WTC11 (cell line): ENCODE data around the gene MAML2. TPM values are rescaled to one million over a fixed set of nuclear protein-coding genes. Genes with fewer than 3 reads are reported as not detected.

Experiments used
- ATAC-seq: fragments of 200-7000 bp; cut with Tn5 transposase; 2 replicates; pipeline ENCODE4 v1.10.0; 2021; ENCODE audit warnings: mild to moderate bottlenecking, moderate library complexity
- CTCF ChIA-PET: fragments of 300-600 bp; sonication (Branson Sonifier 250); formaldehyde crosslinking; loops from one replicate; lab custom pipeline; 2021; ENCODE audit warnings: antibody characterized with exemption; lab: Charles Lee
- POLR2A ChIA-PET: fragments of 350-600 bp; sonication (Branson Sonifier 250); formaldehyde crosslinking; loops from one replicate; lab custom pipeline; 2021; ENCODE audit warnings: antibody characterized with exemption; lab: Charles Lee
- DNase-seq: peaks from one replicate; pipeline ENCODE4 v3.0.0; 2021; ENCODE audit warnings: low spot score
- H3K27ac Mint-ChIP-seq: 2 replicates; pipeline ENCODE4 v1.8.0; 2021; ENCODE audit warnings: mixed read lengths
- H3K27me3 Mint-ChIP-seq: 2 replicates; pipeline ENCODE4 v1.8.0; 2021; ENCODE audit warnings: low read depth, mild to moderate bottlenecking, moderate library complexity, mixed read lengths
- H3K36me3 Mint-ChIP-seq: 2 replicates; pipeline ENCODE4 v1.8.0; 2021; ENCODE audit warnings: mixed read lengths
- H3K4me1 Mint-ChIP-seq: 2 replicates; pipeline ENCODE4 v1.8.0; 2022; ENCODE audit warnings: mixed read lengths
- H3K4me3 Mint-ChIP-seq: 2 replicates; pipeline ENCODE4 v1.8.0; 2021; ENCODE audit warnings: mild to moderate bottlenecking, moderate library complexity, mixed read lengths
- H3K9me3 Mint-ChIP-seq: 2 replicates; pipeline ENCODE4 v1.8.0; 2021; ENCODE audit warnings: mixed read lengths
- AFF4 ChIP-seq: sonication (generic); formaldehyde crosslinking; IDR thresholded peaks from 2 replicates; pipeline ENCODE4 v1.8.1; 2023; ENCODE audit warnings: mild to moderate bottlenecking, missing genetic modification reagents, borderline replicate concordance
- ATF6 ChIP-seq: sonication (generic); formaldehyde crosslinking; IDR thresholded peaks from 2 replicates; pipeline ENCODE4 v1.8.1; 2023; ENCODE audit warnings: mild to moderate bottlenecking, missing genetic modification reagents
- EMX1 ChIP-seq: fragments of 250-450 bp; sonication (Bioruptor Pico); IDR thresholded peaks from 2 replicates; pipeline ENCODE4 v1.8.0; 2021; ENCODE audit warnings: mild to moderate bottlenecking
- FOXK1 ChIP-seq: sonication (generic); formaldehyde crosslinking; IDR thresholded peaks from 2 replicates; pipeline ENCODE4 v1.8.0; 2022; ENCODE audit warnings: mild to moderate bottlenecking, moderate library complexity, missing genetic modification reagents
- FOXP1 ChIP-seq: sonication (generic); formaldehyde crosslinking; IDR thresholded peaks from 2 replicates; pipeline ENCODE4 v1.8.0; 2022; ENCODE audit warnings: missing genetic modification reagents, mild to moderate bottlenecking, moderate library complexity, borderline replicate concordance
- MAX ChIP-seq: sonication (generic); formaldehyde crosslinking; IDR thresholded peaks from 2 replicates; pipeline ENCODE4 v1.8.0; 2022; ENCODE audit warnings: mild to moderate bottlenecking, missing genetic modification reagents
- MYBL2 ChIP-seq: sonication (generic); formaldehyde crosslinking; IDR thresholded peaks from 2 replicates; pipeline ENCODE4 v1.8.1; 2023; ENCODE audit warnings: mild to moderate bottlenecking, moderate library complexity, missing genetic modification reagents
- NFATC4 ChIP-seq: fragments of 250-450 bp; sonication (Bioruptor Pico); IDR thresholded peaks from 2 replicates; pipeline ENCODE4 v1.9.0; 2021; ENCODE audit warnings: mild to moderate bottlenecking
- NFYB ChIP-seq: sonication (generic); formaldehyde crosslinking; conservative IDR thresholded peaks from 2 replicates; pipeline ENCODE4 v1.8.0; 2022; ENCODE audit warnings: low read depth, missing genetic modification reagents
- PRDM15 ChIP-seq: sonication (generic); formaldehyde crosslinking; IDR thresholded peaks from 2 replicates; pipeline ENCODE4 v1.8.0; 2022; ENCODE audit warnings: missing genetic modification reagents
- SOX15 ChIP-seq: fragments of 250-450 bp; sonication (Bioruptor Pico); IDR thresholded peaks from 2 replicates; pipeline ENCODE4 v1.9.0; 2021; ENCODE audit warnings: mild to moderate bottlenecking
- SP1 ChIP-seq: sonication (generic); formaldehyde crosslinking; conservative IDR thresholded peaks from 2 replicates; pipeline ENCODE4 v1.8.1; 2022; ENCODE audit warnings: missing genetic modification reagents
- TP53 ChIP-seq: sonication (generic); formaldehyde crosslinking; IDR thresholded peaks from 2 replicates; pipeline ENCODE4 v1.8.1; 2023; ENCODE audit warnings: mild to moderate bottlenecking, missing genetic modification reagents
- ZMAT4 ChIP-seq: fragments of 250-450 bp; sonication (Bioruptor Pico); IDR thresholded peaks from 2 replicates; pipeline ENCODE4 v1.9.0; 2021; ENCODE audit warnings: mild to moderate bottlenecking
- ZNF423 ChIP-seq: fragments of 250-450 bp; sonication (Bioruptor Pico); IDR thresholded peaks from 2 replicates; pipeline ENCODE4 v2.1.2; 2022; ENCODE audit warnings: mild to moderate bottlenecking, moderate library complexity
- ZNF532 ChIP-seq: fragments of 250-450 bp; sonication (Bioruptor Pico); IDR thresholded peaks from 2 replicates; pipeline ENCODE4 v1.9.0; 2021; ENCODE audit warnings: mild to moderate bottlenecking, borderline replicate concordance
- total RNA-seq: library from RNA; stranded (reverse); gene quantifications from 3 replicates; pipeline ENCODE4 v1.2.3, GENCODE V29; 2021

Gene MAML2
- total RNA-seq, 1 experiment from 2014 or later: 8.1 TPM

- ChIA-PET POLR2A (no interaction called here), CTCF (interaction anchor here (0.8 kb wide), 1 partner anchor 96 kb away, joined by 4 read pairs; the partner anchor contains the start of gene MAML2)
- Mint-ChIP-seq H3K4me3 (no peak overlapping the region), H3K27me3 (no peaks in the 10 kb centered on the region), H3K36me3 (no peaks in the 10 kb centered on the region), H3K4me1 (peaks cover 29% of the 10 kb centered on the region), H3K27ac (no peak overlapping the region), H3K9me3 (no peaks in the 10 kb centered on the region)
- DNase-seq (no peak), ATAC-seq (no peak)
- TF ChIP-seq NFYB (CRISPR knock-in tag) (no peak), FOXK1 (CRISPR knock-in tag) (no peak), ZNF532 (CRISPR knock-in tag) (no peak)
These were observed 96.1 kb downstream of the MAML2 start for GRCh38 chr11:96246718-96247552.

- Mint-ChIP-seq H3K9me3 (no peaks in the 10 kb centered on the region), H3K4me3 (peak overlapping the region; percentile 64), H3K4me1 (peaks cover 39% of the 10 kb centered on the region), H3K27ac (peak overlapping the region; percentile 99), H3K36me3 (no peaks in the 10 kb centered on the region), H3K27me3 (no peaks in the 10 kb centered on the region)
- CTCF ChIA-PET: interaction anchor here (0.6 to 5.2 kb wide), 10 partner anchors 12 to 197 kb away, joined by 3 to 47 read pairs (median 4); partner anchors contain the start of genes CCDC82, JRKL and MAML2
- DNase-seq (peak; percentile 85), ATAC-seq (peak; percentile 98)
- POLR2A ChIA-PET: interaction anchor here (1.0 to 2.3 kb wide), 3 partner anchors 10 to 146 kb away, joined by 3 to 8 read pairs (median 3); partner anchors contain the start of genes CCDC82 and JRKL
- TF ChIP-seq SOX15: no peak
- no peak for TF ChIP-seq ATF6 (CRISPR knock-in tag)
- no peak for TF ChIP-seq NFATC4 (CRISPR knock-in tag)
- TF ChIP-seq ZNF423: no peak
- peak; percentile 61 for TF ChIP-seq MAX (CRISPR knock-in tag)
- no peak for TF ChIP-seq PRDM15 (CRISPR knock-in tag)
- no peak for TF ChIP-seq EMX1 (CRISPR knock-in tag)
- TF ChIP-seq AFF4 (CRISPR knock-in tag): no peak
- TF ChIP-seq TP53 (CRISPR knock-in tag): no peak
- 0 out of 2 replicates have a peak, but pooled peaks have one; percentile 32 for TF ChIP-seq FOXK1 (CRISPR knock-in tag)
- TF ChIP-seq ZMAT4 (CRISPR knock-in tag): no peak
- peak; percentile 41; the same call in 1 of the 2 replicates for TF ChIP-seq SP1 (CRISPR knock-in tag)
- TF ChIP-seq FOXP1: no peak
- peak; percentile 46; the same call in 1 of the 2 replicates for TF ChIP-seq MYBL2 (CRISPR knock-in tag)
These were observed 99.9 kb downstream of the MAML2 start for GRCh38 chr11:96242971-96243647.
